Esophagus muscularis mucosa (tissue), 4 donors: ENCODE results near the gene CCNA2.

Experiments
- EP300 ChIP-seq: sonication (generic); formaldehyde crosslinking; IDR thresholded peaks from one replicate; pipeline ENCODE4 v1.6.1; 2017; ENCODE audit warnings: antibody characterized with exemption
- POLR2A ChIP-seq: fragments of 450-650 bp; IDR thresholded peaks from one replicate; pipeline ENCODE4 v1.6.1; 2017; ENCODE audit warnings: antibody characterized with exemption, moderate library complexity, mild to moderate bottlenecking, low read depth
- POLR2AphosphoS5 ChIP-seq, 2 donors: sonication (generic); formaldehyde crosslinking; IDR thresholded peaks; one replicate each; pipeline ENCODE4 v1.6.1; 2017; ENCODE audit warnings: antibody characterized with exemption in 2 of 2
- TF ChIP-seq, protein P1 (sequence below), 3 experiments: fragments of 200-600 bp in 2 of 3; fragments of 450-650 bp in 1 of 3; sonication (generic) in 2 of 3; IDR thresholded peaks; one replicate each; pipeline ENCODE4 v1.5.1; 2017 to 2019; ENCODE audit warnings: antibody characterized with exemption in 3 of 3, mild to moderate bottlenecking in 2 of 3, moderate library complexity in 1 of 3

DNA sequence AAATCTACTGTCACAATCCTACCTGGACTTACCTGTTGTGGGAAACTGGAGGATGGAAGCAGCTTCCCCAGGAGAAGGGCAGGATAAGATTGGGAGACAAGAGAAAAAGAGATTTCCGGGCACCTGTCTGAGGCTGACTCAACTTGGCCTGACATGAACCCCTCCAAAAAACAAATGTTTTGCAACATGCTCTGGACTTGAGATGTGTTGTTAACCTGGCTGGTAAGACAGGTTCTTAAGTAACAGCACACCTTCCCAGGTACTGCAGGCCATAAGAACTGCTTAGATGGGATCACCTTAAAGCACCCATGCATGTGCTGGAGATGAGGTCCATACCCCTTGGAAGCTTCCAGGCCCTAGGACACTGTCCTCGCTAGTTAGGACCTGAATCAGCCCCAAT is 54.3 kb downstream of the CCNA2 start:
- TF ChIP-seq, protein P1, sequence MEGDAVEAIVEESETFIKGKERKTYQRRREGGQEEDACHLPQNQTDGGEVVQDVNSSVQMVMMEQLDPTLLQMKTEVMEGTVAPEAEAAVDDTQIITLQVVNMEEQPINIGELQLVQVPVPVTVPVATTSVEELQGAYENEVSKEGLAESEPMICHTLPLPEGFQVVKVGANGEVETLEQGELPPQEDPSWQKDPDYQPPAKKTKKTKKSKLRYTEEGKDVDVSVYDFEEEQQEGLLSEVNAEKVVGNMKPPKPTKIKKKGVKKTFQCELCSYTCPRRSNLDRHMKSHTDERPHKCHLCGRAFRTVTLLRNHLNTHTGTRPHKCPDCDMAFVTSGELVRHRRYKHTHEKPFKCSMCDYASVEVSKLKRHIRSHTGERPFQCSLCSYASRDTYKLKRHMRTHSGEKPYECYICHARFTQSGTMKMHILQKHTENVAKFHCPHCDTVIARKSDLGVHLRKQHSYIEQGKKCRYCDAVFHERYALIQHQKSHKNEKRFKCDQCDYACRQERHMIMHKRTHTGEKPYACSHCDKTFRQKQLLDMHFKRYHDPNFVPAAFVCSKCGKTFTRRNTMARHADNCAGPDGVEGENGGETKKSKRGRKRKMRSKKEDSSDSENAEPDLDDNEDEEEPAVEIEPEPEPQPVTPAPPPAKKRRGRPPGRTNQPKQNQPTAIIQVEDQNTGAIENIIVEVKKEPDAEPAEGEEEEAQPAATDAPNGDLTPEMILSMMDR (IDR thresholded peaks at IDR 0.05), result no peak
- no peak for TF ChIP-seq POLR2AphosphoS5 (IDR thresholded peaks at IDR 0.05)
- no peak for TF ChIP-seq POLR2A
- no peak for TF ChIP-seq EP300
